HG02973 (cell line): ENCODE results near the gene MACO1.
"Not testable (repeated sequence)": the region's sequence is repeated elsewhere in the genome, so short reads cannot be mapped to it uniquely, and the experiment has no call there.

ENCODE experiments used
- ATAC-seq: cut with Tn5 transposase; IDR thresholded peaks from one replicate; pipeline ENCODE4 v1.9.1; 2021; ENCODE audit warnings: moderate library complexity; ENCODE audit not compliant: unreplicated experiment

MACO1 gene, protein sequence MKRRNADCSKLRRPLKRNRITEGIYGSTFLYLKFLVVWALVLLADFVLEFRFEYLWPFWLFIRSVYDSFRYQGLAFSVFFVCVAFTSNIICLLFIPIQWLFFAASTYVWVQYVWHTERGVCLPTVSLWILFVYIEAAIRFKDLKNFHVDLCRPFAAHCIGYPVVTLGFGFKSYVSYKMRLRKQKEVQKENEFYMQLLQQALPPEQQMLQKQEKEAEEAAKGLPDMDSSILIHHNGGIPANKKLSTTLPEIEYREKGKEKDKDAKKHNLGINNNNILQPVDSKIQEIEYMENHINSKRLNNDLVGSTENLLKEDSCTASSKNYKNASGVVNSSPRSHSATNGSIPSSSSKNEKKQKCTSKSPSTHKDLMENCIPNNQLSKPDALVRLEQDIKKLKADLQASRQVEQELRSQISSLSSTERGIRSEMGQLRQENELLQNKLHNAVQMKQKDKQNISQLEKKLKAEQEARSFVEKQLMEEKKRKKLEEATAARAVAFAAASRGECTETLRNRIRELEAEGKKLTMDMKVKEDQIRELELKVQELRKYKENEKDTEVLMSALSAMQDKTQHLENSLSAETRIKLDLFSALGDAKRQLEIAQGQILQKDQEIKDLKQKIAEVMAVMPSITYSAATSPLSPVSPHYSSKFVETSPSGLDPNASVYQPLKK

DNA sequence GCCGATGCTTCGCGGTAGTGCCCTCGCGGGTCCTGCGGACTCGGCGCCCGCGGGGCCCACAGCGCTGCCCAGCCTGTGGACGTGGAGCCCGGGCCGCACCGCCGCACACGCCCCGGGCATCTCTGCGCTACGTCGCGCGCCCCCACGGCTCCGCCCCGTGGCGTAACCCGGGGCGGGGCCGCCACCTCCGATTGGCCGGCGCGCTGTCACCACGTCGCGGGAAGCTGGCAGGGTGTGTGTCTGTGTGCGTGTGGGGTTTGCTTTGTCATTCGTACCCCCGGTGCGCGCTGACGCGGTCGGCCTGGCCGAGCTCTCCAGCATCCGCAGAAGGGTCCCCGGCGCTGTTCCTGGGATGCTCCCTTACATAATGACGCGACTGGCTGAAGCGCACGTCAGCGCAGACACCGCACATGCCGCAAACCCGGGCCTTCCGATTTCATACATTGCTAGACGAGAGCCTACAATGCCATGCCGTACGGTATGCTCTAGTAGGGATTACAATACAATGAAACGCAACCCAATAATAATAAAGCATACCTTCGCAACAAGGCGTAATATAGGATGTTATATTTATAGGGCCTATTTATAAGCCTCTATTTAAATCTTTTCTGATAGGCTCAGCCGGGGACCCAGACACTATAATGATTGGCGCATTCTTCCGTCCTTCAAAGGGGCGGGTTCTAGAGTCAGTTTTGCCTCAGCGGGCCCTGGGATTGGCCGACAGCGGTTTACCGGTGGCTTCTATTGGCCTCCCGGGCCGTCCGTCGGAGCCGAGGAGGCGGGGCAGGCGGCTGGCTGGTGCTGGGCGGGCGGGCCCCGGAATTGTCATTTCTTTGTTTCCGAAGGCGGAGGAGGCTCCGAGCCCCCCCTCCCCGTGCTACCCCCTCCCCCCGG is at the start of gene MACO1:
TSS of gene MACO1 (plus strand) at position 825 of the 894 bp plus-strand sequence. CDS start 202 bp downstream, outside the sequence.
- peak; percentile 79 for ATAC-seq

DNA sequence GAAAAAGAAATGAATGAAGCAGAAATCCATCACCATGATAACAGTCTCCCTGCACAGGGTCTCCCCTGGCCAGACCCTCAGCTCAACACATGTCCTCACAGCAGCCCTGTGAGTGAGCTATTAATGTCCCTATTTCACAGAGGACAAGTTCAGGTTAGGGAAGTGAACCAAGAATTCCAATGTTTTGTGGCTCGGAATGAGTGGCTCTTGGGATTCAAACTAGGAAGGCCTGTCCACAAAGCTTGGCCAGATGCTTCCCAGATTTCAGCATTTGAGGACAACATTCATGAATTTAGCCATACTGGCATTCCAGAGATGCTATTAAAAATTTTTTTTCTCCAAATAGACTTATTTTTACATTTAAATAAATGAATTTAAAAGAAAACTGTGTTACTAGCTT is 48.2 kb upstream of the MACO1 start:
- ATAC-seq, result not testable (repeated sequence)

DNA sequence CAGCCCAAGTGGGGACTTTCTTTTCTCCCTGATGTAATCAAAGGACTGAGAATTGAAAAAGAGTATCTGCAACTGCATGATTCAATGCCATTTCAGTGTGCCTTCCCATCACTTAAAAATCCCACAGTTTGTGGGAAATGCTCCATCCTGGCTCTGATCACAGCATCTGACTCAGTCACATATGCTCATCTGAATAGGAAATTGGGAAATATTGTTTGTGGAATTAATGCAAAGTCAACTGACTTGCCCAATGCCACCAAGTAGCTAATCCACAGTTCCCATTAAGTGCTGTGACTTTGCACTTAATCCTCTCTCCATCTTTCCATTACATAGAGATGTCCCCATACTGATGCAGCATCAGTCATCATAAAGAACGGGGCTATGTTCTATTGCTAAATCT is 47.6 kb upstream of the MACO1 start:
- not testable (repeated sequence) for ATAC-seq

DNA sequence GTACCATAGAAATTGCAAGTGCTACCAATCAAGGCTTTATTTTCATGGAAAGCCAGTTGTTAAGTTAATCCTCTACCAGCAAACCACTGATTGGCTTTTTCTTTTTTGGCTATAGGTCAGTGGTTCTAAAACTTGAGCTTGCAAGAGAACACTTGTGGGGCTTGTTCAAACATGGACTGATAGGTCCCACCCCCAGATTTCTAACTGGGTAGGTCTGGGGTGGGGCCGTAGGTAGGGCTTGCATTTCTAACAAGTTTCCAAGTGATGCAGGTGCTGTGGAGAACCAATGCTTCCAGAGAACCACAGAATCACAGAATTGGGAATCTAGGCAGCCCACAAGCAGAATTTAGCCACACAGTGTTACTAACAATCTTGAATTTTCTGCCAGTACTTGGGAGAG is 46.8 kb upstream of the MACO1 start:
- ATAC-seq, result not testable (repeated sequence)

DNA sequence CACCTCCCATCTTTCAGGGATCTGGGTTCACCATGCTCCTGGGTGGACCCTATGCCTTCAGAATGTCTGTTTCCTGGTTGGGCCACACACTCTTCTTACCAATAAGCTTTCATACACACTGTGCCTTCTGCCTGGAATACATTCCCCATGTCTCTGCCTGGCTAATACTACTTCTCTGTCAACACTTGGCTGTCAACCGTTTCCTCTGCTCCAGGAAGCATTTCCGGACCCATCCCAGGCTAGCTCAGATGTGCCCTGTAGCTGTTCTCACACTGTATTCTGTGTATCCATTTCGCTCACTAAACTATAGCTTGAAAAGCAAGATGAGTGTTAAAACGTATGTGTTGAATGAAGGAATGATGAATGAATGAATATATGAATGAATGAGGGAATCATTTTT is 43.6 kb upstream of the MACO1 start:
- ATAC-seq, result not testable (repeated sequence)

DNA sequence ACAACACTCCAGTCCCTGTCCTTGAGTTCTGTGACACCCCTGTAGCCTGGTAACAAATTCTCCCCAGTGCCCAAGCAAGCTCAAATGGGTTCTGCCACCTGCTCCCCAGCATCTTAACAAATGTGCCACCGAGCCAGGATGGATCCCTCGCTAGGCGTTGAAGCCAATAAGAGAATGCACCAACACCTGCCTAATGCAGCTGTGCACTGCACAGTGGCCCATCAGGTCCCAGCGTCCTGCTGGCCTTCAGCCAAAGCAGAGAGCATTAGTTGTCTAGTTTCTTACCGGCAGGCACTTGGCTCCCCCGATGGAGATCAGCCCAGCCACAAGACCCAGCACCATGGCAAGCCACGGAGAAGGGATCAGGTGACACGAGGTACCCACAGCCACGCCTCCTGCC is 42.0 kb upstream of the MACO1 start:
- ATAC-seq, result not testable (repeated sequence)

DNA sequence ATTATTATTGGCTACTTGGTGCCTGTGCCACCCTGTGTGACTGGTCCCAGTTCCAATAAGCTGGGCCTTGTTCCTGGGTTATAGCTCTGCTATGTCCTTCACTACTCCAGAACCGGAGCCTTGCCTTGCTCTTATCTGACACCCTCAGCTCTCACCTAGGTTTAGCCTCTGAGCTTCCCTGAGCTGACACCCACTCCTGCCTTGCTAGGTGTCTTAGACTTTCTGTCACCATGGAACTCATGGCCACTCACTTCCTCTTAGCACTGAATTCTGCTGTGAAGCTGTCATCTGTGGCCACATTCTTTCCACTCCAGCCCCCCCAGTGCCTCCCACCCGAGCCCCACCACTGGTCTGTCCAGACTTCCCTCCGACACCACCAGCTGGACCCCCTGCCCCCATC is 41.0 kb upstream of the MACO1 start:
- ATAC-seq, result not testable (repeated sequence)

DNA sequence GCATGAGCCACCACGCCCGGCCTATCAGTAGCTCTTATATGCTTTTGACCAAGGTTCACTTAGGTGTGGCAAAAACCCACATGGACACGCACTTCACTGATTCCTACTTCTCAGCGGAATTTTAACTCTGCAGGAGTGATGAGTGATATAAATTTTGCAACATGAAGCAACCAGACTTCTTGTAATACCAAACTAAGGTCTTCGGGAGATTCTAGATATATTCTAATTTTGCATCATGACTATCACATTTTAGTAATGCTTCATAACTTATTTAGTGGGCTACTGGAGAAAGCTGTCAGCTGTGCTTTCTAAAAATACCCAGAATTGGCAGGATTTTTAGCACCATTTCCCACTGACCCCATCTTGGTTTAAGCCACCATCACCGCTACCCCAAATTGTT is 37.9 kb upstream of the MACO1 start:
- no peak for ATAC-seq

DNA sequence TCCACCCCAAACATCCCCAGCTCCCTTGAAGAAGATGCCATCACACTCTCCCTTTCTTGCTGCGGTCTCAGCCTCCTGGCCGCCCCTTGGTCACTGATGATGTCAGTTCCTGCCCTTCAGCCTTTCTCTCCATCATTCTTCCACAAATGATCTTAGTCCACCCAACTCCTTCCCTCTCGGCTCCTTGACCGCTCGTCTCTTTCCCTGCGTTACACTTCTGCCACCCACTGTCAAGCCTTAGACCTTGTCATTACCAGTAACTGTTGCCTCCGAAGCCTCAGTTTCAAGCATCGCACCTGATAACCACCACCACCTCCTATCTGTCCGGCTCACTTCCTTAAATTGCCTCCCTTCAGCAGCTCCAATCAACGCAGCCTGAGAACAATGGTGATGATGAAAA is 33.1 kb upstream of the MACO1 start:
- ATAC-seq, result not testable (repeated sequence)

DNA sequence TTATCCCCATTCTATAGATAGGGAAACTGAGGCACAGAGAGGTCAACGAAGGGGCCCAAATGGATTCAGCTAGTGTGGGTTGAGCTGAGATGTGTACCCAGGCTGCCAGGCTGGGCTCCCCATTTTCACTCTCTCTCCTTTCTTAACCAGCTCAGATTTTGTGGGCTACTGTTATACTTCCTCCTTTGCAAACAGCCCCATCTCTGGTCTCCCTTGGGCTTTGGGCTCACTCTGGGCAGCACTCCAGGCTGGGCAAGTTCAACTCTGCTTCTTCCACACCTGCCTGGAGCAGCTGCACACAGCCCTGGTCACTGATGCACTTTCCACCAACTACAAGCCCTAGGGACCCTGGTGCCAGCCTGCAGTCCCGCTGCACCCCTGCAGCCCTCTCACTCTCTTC is 32.6 kb upstream of the MACO1 start:
- not testable (repeated sequence) for ATAC-seq

DNA sequence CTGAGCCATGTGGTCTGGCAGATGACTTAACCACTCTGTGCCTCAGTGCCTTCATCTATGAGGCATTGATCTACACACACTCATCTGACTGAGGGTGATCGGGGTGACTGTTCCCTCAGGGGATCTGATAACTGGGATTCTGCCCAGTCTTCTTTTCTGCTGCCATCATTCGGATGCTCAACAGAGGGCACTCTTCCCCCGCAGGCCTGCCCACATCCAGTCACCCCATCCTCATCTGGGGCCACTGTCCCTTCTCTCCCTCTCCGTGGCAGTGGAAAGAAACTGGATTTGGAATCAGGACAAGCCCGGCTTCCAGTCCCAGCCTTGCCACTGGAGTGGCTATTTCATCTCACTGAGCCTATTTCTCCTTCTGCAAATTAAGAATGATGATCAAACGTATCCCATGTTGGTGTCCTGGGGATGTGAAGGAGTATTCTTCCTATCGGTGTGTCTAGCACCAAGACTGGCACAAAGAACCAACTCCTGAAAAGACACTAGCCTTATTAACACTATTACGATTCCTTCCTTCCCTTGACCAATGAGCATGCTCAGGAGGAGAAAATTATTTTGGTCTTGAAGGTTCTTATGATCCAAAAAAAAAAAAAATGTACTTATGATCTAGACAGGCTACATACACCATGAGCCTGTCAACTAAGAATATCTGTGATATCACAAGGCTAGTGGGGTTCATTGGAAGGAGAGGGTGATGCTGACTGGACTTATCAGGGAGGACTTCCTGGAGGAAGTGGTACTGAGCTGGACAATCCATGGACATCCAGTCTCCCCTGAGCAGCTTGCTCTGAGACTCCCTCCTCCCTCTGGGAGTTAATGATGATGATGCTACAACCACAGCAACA is 27.5 kb upstream of the MACO1 start:
- ATAC-seq, result not testable (repeated sequence)

DNA sequence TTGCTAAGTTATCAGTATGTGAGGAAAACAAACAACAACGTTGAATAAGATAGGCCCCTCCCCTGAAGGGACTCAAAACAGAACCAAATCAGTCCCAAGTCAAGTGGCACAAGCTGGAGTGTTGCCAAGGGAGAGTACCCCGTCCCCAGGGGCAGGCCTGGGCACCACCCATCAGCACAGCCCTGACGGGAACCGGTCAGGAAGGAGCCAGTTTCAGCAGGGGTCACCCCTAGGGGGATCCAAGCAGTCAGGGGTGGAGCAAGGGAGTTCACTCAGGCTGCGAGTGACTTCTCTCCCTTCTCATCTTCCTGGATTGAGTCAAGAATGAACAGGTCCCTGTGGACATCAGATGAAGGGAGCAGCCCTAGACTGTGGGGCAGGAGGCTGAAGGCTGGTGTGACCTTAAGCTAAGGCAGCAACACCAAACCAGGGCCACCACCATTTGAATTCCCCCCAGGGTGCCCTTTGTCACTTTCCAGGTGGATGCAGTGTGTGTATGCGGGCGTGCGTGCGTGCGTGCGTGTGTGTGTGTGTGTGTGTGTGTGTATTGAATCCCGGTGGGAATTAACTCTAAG is 24.9 kb upstream of the MACO1 start:
- not testable (repeated sequence) for ATAC-seq

DNA sequence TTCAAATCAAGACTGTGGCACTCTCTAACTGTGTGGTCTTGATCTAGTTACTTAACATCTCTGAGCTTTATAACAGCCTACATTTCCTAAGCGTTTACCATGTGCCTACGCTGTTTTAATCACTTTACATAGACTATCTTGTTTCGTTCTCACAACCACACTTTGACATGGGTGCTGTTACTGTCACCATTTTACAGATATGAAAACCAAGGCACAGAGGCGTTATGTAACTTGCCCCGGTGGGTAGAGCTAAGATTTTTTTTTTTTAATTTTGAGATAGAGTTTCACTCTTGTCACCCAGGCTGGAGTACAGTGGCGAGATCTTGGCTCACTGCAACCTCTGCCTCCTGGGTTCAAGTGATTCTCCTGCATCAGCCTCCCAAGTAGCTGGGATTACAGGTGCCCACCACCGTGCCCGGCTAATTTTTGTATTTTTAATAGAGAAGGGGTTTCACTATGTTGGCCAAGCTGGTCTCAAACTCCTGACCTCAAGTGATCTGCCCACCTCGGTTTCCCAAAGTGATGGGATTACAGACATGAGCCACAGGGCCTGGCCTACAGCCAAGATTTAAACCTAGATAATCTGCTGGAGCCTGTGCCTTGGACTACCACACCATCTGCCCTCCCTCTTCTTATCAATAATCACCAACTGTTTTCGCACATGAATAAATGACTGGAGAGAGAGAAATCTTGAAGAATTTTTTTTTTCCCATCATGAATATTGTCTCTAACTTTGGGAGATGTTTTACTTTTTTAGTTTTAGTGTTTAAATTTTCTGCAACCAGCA is 20.9 kb upstream of the MACO1 start:
- not testable (repeated sequence) for ATAC-seq

DNA sequence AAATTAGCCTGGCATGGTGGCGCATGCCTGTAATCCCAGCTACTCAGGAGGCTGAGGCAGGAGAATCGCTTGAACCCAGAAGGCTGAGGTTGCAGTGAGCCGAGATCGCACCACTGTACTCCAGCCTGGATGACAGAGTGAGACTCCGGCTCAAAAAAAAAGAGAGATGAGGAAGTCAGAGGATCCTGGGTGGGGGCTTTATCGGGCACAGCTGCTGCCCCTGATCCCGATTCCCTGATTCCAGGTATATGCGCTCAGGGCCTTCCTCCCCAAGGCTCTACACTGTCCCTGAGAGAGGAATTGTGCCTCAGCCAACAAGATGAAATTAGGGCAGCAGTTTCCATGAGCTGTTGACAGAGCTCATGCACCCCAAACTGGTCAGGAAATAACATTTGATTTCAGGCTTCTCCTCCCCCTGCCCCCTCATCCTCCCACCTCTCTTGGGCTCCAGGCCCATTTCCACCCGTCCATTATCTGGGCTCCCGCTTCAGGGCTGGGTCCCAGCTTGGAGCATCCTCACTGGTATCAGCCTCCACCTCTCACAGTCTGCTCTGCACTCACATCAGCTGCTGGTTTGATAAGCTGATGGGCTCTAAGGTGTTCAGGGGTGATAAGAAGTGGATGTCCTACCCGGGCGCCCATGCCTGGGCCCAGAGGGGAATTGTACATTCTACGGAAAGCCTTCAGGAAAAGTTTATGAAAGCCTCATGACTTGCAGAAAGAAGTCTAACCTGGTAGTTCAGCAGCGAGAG is 17.6 kb upstream of the MACO1 start:
- ATAC-seq, result not testable (repeated sequence)

DNA sequence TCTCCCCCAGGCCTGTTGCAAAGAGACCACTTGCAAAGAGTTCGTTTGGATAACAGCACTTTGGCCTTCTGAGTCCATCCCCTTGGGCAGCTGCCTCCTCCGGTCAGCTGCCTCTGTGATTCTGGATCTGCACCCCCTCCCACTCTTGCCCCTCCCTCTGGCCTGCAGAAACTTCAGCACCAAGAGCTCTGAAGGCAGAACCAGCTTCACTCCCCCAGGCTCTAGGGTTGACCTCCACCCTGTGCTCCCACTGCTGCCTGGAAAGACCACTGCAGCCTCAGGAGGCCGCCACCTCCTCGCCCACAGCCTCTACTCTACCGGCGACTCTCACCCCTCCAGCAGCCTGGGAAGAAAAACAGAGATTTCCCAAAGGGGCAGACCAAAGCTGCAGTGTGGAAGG is 16.5 kb upstream of the MACO1 start:
- ATAC-seq, result not testable (repeated sequence)

DNA sequence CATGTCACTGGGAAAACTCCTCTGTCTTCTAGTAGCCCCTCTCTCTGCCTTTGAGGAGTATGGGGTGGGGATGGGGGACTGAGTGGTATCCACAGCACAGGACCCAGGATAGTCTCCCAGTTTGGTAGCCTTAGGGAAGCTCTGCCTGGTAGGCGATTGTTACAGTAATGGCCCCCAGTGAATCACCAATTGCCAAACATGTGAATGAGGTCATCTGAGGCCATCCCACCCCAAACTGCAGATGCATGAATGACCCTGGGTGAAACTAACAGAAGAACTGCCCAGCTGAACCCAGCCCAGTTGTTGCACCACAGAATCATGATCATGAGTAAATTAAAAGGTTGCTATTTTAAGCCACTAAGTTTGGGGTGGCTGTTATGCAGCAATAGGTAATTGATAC is 16.1 kb upstream of the MACO1 start:
- ATAC-seq, result not testable (repeated sequence)

DNA sequence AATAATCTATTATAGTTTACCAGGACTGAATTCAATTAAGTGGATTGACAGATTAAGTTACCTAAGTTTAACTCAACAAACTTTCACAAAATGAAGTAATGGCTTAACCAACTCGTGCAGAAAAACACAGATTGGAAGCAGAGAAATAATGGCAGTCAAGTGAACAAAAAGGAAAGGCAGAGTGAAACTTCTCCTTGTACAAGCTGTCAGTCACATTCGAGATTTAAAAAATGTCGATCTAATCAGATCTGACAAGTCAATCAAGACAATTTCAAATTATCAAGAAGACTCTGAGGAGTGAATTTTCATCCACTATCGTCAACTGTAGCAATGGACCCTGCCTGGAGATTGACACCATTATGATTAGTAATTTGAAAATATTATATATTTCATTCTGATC is 13.4 kb upstream of the MACO1 start:
- not testable (repeated sequence) for ATAC-seq

DNA sequence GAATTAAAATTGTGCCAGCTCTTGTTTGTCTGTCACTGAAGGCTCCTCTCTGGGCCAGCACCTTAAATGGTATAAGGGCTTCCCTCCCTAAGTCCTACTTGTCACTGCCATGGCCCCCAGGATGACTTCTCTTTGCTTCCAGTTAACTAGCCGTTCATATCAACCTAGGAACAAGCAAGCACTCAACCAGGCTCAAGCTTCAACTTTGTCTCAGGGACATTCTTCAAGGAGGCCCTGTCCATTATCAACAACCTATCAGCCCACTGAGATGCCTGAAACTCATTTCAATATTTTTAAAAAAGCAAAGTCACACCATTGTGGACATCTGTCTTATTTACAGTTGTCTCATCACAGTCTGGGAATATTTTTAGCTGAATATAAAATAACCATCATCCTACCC is 11.4 kb upstream of the MACO1 start:
- ATAC-seq, result not testable (repeated sequence)
